Osteoblast (primary cell): ENCODE data around the gene GPRC5D. TPM values are rescaled to one million over a fixed set of nuclear protein-coding genes. Genes with fewer than 3 reads are reported as not detected.

ENCODE experiments used
- DNase-seq: peaks from one replicate; pipeline ENCODE4 v3.0.0; 2011; ENCODE audit warnings: low spot score, mixed read lengths; ENCODE audit not compliant: insufficient read length; ENCODE audit errors: missing footprints
- H2AFZ ChIP-seq: 2 replicates; pipeline ENCODE4 v1.6.0; 2011; ENCODE audit warnings: mild to moderate bottlenecking, low read length
- H3K27ac ChIP-seq: 2 replicates; pipeline ENCODE4 v1.5.1; 2011; ENCODE audit warnings: mild to moderate bottlenecking, low read depth, low read length, moderate library complexity
- H3K27me3 ChIP-seq: 2 replicates; pipeline ENCODE4 v1.6.0; 2012; ENCODE audit warnings: mild to moderate bottlenecking, control low read depth, inconsistent platforms, low read length, moderate library complexity; ENCODE audit not compliant: insufficient read depth
- H3K36me3 ChIP-seq: 2 replicates; pipeline ENCODE4 v1.5.1; 2011; ENCODE audit warnings: mild to moderate bottlenecking, low read length, control low read depth, moderate library complexity; ENCODE audit not compliant: insufficient read depth
- H3K4me1 ChIP-seq: 2 replicates; pipeline ENCODE4 v1.5.1; 2011; ENCODE audit warnings: mild to moderate bottlenecking, low read length, control low read depth, moderate library complexity; ENCODE audit not compliant: insufficient read depth
- H3K4me2 ChIP-seq: 2 replicates; pipeline ENCODE4 v1.6.0; 2011; ENCODE audit warnings: mild to moderate bottlenecking, low read length; ENCODE audit not compliant: insufficient read depth
- H3K4me3 ChIP-seq: fragments of 200-600 bp; sonication (generic); 3 replicates; pipeline ENCODE4 v1.5.1; 2012; ENCODE audit warnings: mild to moderate bottlenecking, low read length, inconsistent platforms; ENCODE audit not compliant: insufficient read depth
- H3K79me2 ChIP-seq: 2 replicates; pipeline ENCODE4 v1.6.0; 2012; ENCODE audit warnings: mild to moderate bottlenecking, low read length, control low read depth, inconsistent platforms; ENCODE audit not compliant: insufficient read depth
- H3K9me3 ChIP-seq: 2 replicates; pipeline ENCODE4 v1.5.1; 2011; ENCODE audit warnings: low read depth, low read length, control low read depth
- H4K20me1 ChIP-seq: 2 replicates; pipeline ENCODE4 v1.6.0; 2012; ENCODE audit warnings: mild to moderate bottlenecking, low read length, control low read depth; ENCODE audit not compliant: insufficient read depth
- CTCF ChIP-seq: IDR thresholded peaks from 2 replicates; pipeline ENCODE4 v1.5.1; 2011; ENCODE audit warnings: mild to moderate bottlenecking, low read depth, low read length, moderate library complexity; ENCODE audit errors: extremely low read depth
- total RNA-seq: library from RNA; depleted of rRNA; stranded (reverse); fragments of >200 nt; gene quantifications from 2 replicates; pipeline ENCODE4 v1.2.3, GENCODE V29; 2012

GPRC5D gene
- total RNA-seq, 1 donor: not detected

- no peak for TF ChIP-seq CTCF
- peaks cover 11% of the 10 kb centered on the region for H3K4me1 ChIP-seq
- H2AFZ ChIP-seq: no peak overlapping the region
- DNase-seq: peak; percentile 35
- no peak overlapping the region for H3K4me3 ChIP-seq
- no peaks in the 10 kb centered on the region for H4K20me1 ChIP-seq
- no peak overlapping the region for H3K4me2 ChIP-seq
- no peaks in the 10 kb centered on the region for H3K27me3 ChIP-seq
- H3K9me3 ChIP-seq: no peaks in the 10 kb centered on the region
- H3K36me3 ChIP-seq: no peaks in the 10 kb centered on the region
- H3K27ac ChIP-seq: no peak overlapping the region
- H3K79me2 ChIP-seq: no peaks in the 10 kb centered on the region
These were observed 3.1 kb upstream of the GPRC5D start for GRCh38 chr12:12954878-12955625.

GRCh38 chr12:12954356-12954755, 2.4 kb upstream of the GPRC5D start:
- Histone ChIP-seq H2AFZ (no peak overlapping the region), H3K27me3 (no peaks in the 10 kb centered on the region), H3K36me3 (no peaks in the 10 kb centered on the region), H3K27ac (no peak overlapping the region), H3K79me2 (no peaks in the 10 kb centered on the region), H3K4me1 (peaks cover 11% of the 10 kb centered on the region), H3K4me3 (no peak overlapping the region), H3K4me2 (no peak overlapping the region), H3K9me3 (no peaks in the 10 kb centered on the region), H4K20me1 (no peaks in the 10 kb centered on the region)
- no peak for DNase-seq
- TF ChIP-seq CTCF: no peak

- H3K4me3 ChIP-seq: no peak overlapping the region
- peaks cover 17% of the 10 kb centered on the region for H3K4me1 ChIP-seq
- TF ChIP-seq CTCF: no peak
- no peaks in the 10 kb centered on the region for H4K20me1 ChIP-seq
- H3K27me3 ChIP-seq: no peaks in the 10 kb centered on the region
- no peak for DNase-seq
- no peaks in the 10 kb centered on the region for H3K9me3 ChIP-seq
- no peaks in the 10 kb centered on the region for H3K36me3 ChIP-seq
- H2AFZ ChIP-seq: no peak overlapping the region
- no peaks in the 10 kb centered on the region for H3K79me2 ChIP-seq
- H3K27ac ChIP-seq: no peak overlapping the region
- H3K4me2 ChIP-seq: no peak overlapping the region
These were observed 466 bp downstream of the GPRC5D start for GRCh38 chr12:12951504-12951903.

GRCh38 chr12:12947902-12948301, 4.1 kb downstream of the GPRC5D start:
- H3K4me2 ChIP-seq: no peak overlapping the region
- no peaks in the 10 kb centered on the region for H3K27me3 ChIP-seq

More at GRCh38 chr12:12947902-12948301, 4.1 kb downstream of the GPRC5D start:
- Histone ChIP-seq H3K79me2 (no peaks in the 10 kb centered on the region), H2AFZ (no peak overlapping the region), H3K27ac (peak overlapping the region; percentile 9), H3K4me3 (no peak overlapping the region), H4K20me1 (no peaks in the 10 kb centered on the region), H3K4me1 (peaks cover 18% of the 10 kb centered on the region), H3K36me3 (no peaks in the 10 kb centered on the region), H3K9me3 (no peaks in the 10 kb centered on the region)
- peak; percentile 26 for DNase-seq
- TF ChIP-seq CTCF: no peak
